ENCODE results near the gene CD2BP2. TPM values are rescaled to one million over a fixed set of nuclear protein-coding genes. Genes with fewer than 3 reads are reported as not detected.

The CD2BP2 gene
- total RNA-seq, 4 donors from 2014 or later: 43.1 to 68.1 (median 54.3) TPM

GRCh38 chr16:30377812-30378235 lies 22.7 kb upstream of the CD2BP2 start:
- Histone ChIP-seq H3K27ac (peak overlapping the region; percentile 90 to 100 (median 99)), H3K36me3 (no peaks in the 10 kb centered on the region), H3K27me3 (no peaks in the 10 kb centered on the region), H3K4me3 (peak overlapping the region; percentile 44 to 68), H3K4me1 (peaks cover 0 to 41% (median 10%) of the 10 kb centered on the region in 3 donors), H3K9me3 (no peaks in the 10 kb centered on the region)
- ATAC-seq: peak; percentile 77
- TF ChIP-seq EP300 (IDR thresholded peaks at IDR 0.05) (no peak), POLR2AphosphoS5 (IDR thresholded peaks at IDR 0.05) (peak; percentile 81), POLR2A (IDR thresholded peaks at IDR 0.05) (peak; percentile 58 to 79), CTCF (IDR thresholded peaks at IDR 0.05) (peak in 1 of 4 experiments; percentile 10)
- 0% methylated on average over 3 of the region's 39 CpGs; no CpG with 5 or more reads in 1 of the 2 donors for WGBS, 2 donors (ENCODE audit: low coverage in 1 of 2)

GRCh38 chr16:30377050-30377811 lies 22.1 kb upstream of the CD2BP2 start:
- WGBS, 2 donors (ENCODE audit: low coverage in 1 of 2): 38 to 41% methylated on average over 11 to 16 of the region's 29 CpGs
- peak overlapping the region; percentile 44 to 68 for H3K4me3 ChIP-seq
- no peaks in the 10 kb centered on the region for H3K27me3 ChIP-seq
- no peaks in the 10 kb centered on the region for H3K9me3 ChIP-seq
- no peaks in the 10 kb centered on the region for H3K36me3 ChIP-seq
- no peak for TF ChIP-seq CTCF (IDR thresholded peaks at IDR 0.05)
- TF ChIP-seq POLR2AphosphoS5 (IDR thresholded peaks at IDR 0.05): no peak
- TF ChIP-seq EP300 (IDR thresholded peaks at IDR 0.05): no peak
- TF ChIP-seq POLR2A (IDR thresholded peaks at IDR 0.05): no peak
- H3K4me1 ChIP-seq: peaks cover 0 to 35% (median 10%) of the 10 kb centered on the region in 3 donors
- ATAC-seq: no peak
- H3K27ac ChIP-seq: peak overlapping the region; percentile 90 to 100 (median 99)

- no CpG with 5 or more reads among the region's 8 CpGs for WGBS, 2 donors (ENCODE audit: low coverage in 1 of 2)
- no peaks in the 10 kb centered on the region for H3K9me3 ChIP-seq
- H3K4me1 ChIP-seq: peaks cover 0 to 36% (median 10%) of the 10 kb centered on the region in 3 donors
- TF ChIP-seq EP300 (IDR thresholded peaks at IDR 0.05) (no peak), POLR2A (IDR thresholded peaks at IDR 0.05) (no peak), POLR2AphosphoS5 (IDR thresholded peaks at IDR 0.05) (no peak), CTCF (IDR thresholded peaks at IDR 0.05) (no peak)
- no peaks in the 10 kb centered on the region for H3K27me3 ChIP-seq
- no peak for ATAC-seq
- peak overlapping the region in 3 of 4 donors; percentile 98 to 100 (median 100) for H3K27ac ChIP-seq
- H3K4me3 ChIP-seq: no peak overlapping the region
- no peaks in the 10 kb centered on the region for H3K36me3 ChIP-seq
These were observed 21.4 kb upstream of the CD2BP2 start for GRCh38 chr16:30376461-30376902.

GRCh38 chr16:30375864-30376263 lies 20.8 kb upstream of the CD2BP2 start:
- H3K9me3 ChIP-seq: no peaks in the 10 kb centered on the region
- H3K27ac ChIP-seq: peak overlapping the region in 2 of 4 donors; percentile 12 to 100
- TF ChIP-seq POLR2AphosphoS5 (IDR thresholded peaks at IDR 0.05) (no peak), EP300 (IDR thresholded peaks at IDR 0.05) (no peak), CTCF (IDR thresholded peaks at IDR 0.05) (no peak), POLR2A (IDR thresholded peaks at IDR 0.05) (no peak)
- H3K4me3 ChIP-seq: no peak overlapping the region
- ATAC-seq: no peak
- H3K36me3 ChIP-seq: no peaks in the 10 kb centered on the region
- 70 to 90% methylated on average over 2 of the region's 8 CpGs for WGBS, 2 donors (ENCODE audit: low coverage in 1 of 2)
- H3K4me1 ChIP-seq: peaks cover 0 to 41% (median 15%) of the 10 kb centered on the region in 3 donors
- no peaks in the 10 kb centered on the region for H3K27me3 ChIP-seq

- no peaks in the 10 kb centered on the region for H3K9me3 ChIP-seq
- no peak within 1 kb of the TSS for H3K4me3 ChIP-seq
- no peaks in the 10 kb centered on the region for H3K36me3 ChIP-seq
- H3K4me1 ChIP-seq: peaks cover 0 to 32% (median 15%) of the 10 kb centered on the region in 3 donors
- no peak for ATAC-seq
- no peaks in the 10 kb centered on the region for H3K27me3 ChIP-seq
- no peak within 1 kb of the TSS for H3K27ac ChIP-seq
- TF ChIP-seq POLR2AphosphoS5 (IDR thresholded peaks at IDR 0.05) (no peak), POLR2A (IDR thresholded peaks at IDR 0.05) (no peak), EP300 (IDR thresholded peaks at IDR 0.05) (no peak), CTCF (IDR thresholded peaks at IDR 0.05) (no peak)
- WGBS, 2 donors (ENCODE audit: low coverage in 1 of 2): no CpG with 5 or more reads among the region's 6 CpGs
These were observed 19.4 kb upstream of the CD2BP2 start, which contains the start of gene MYL11 for GRCh38 chr16:30374538-30374937. Gene MYL11 (plus strand): TSS chr16:30374802. CDS start chr16:30374858, 56 bp downstream.
